HG03342 (cell line): ENCODE results near the gene SPTBN5.
A peak's percentile ranks its signal among the peaks of the same experiment; 100 is the strongest.

Experiments used
- ATAC-seq: cut with Tn5 transposase; IDR thresholded peaks from one replicate; pipeline ENCODE4 v1.9.1; 2021; ENCODE audit warnings: mild to moderate bottlenecking, moderate library complexity; ENCODE audit not compliant: unreplicated experiment

Gene SPTBN5

DNA sequence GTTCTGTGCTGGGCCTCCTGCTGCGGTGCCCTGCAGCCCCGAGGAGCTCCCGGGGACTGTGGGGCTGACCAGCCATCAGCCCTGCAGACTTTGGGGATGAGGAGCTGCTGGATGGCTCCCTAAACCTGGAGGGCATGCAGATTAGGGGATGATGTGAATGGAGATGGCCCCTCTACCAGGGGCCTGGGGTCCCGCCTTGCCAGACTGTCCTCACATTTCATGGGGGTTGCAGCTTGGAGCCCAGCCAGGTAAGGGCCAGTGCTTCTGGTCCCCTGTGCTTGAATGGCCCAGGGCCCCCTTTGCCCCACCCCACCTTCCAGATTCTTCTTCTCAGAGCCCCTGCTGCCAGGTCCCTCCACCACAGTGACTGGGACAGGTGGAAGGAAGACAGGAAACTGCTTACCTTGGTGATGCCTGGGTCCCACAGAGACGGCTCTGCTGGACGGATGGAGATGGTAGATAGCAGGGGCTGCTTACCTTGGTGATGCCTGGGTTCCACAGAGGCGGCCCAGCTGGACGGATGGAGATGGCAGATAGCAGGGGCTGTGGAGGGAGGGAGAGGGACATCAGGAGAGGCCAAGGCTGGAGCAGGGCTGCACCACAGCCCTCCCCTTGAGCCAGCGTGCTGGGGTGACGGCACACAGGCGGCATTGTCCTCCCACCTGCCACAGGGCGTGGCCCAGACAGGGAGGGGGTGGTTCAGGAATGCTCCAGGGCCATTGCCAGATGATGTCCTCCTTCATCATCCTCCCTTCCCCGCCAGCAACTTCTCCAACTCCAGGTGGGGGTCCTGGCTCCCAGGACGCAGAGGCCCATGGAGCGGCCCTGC is at the start of gene SPTBN5:
Gene SPTBN5 (minus strand): TSS at position 632 of the 829 bp plus-strand sequence. CDS start 556 bp downstream, at position 76.
- ATAC-seq: no peak

DNA sequence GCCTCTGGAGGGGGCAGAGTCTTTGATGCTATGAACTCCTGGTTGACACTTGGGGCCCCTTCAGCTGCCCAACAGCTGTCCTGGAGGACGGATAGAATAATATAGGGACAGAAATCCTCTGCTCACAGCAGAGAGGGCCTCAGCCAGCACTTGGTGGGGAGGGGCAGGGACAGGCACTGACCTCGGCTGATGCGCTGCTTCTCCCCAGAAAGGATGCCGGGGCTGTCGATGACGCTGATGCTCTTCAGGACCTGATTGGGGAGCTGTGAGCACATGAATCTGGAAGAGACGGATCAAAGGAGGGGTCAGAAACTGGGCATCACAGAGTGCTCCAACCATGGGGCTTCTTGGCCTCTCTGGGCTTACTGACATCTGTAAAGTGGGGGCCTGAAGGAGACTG is 49.0 kb upstream of the SPTBN5 start:
- ATAC-seq: no peak

DNA sequence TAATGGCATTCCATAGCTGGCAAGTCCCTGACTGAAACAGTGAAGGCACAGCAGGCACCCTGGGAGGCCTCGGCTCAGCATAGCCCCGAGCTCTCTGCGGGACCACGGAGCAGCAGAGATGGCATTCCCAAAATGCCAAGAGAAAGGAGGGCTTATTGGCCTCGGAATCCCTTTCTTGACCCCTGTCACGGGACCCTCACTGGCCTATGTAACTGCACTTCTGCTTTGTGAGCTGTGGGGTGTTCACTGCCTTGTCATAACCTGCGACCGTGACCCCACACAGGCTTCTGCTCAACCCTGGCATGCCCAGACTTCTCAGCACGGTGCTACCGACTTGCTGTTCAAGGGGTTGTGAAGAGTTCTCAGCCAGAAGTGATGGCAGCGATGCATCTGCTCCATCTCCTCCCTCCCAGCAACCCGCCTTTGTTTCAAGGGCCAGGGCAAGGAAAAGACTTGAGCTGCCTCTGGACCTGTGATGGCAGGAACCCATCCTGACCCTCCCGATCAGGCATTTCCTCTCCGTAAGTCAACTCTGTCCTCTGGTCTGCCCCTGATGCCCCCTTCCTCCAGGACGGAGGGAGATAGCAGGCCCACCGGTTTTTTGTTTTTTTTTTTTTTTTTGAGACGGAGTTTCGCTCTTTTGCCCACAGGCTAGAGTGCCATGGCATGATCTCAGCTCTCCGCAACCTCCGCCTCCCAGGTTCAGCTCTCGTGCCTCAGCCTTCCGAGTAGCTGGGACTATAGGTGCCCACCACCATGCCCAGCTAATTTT is 48.0 kb upstream of the SPTBN5 start:
- ATAC-seq: no peak

DNA sequence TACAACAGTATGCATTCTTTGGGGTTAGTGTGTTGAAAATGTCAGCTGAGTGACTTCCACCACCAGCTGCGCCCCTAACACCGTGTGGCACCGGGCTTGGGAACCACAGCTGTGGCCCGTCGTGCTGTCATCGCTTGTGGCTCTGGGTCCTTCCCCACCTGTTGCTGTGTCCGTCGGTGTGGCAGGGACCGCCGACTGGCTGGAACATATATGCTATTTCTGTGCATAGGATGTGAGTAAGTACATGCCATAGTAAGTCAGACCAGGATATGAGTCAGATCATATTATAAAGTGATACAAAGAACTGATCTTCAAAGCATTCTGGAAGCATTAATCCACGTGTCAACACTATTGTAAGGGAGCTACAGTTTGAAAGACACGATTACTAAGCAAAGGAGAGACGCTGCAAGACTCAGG is 46.6 kb upstream of the SPTBN5 start:
- ATAC-seq: no peak

DNA sequence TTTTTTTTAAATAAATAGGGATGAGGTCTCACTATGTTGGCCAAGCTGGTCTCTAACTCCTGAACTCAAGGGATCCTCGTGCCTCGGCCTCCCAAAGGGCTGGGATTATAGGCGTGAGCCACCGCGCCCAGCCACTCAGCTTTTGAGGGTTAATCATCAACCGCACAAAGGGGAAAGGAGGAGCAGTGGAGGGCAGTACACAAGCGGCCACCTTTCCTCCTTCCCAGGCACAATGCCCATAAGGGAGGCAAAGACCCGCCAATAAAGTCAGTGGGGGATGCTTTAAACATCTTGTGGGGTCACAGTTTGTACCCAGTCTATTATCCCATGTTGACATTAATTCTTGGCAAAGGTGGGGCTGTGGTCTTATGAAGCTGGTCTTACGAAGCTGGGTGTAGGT is 46.1 kb upstream of the SPTBN5 start:
- no peak for ATAC-seq

DNA sequence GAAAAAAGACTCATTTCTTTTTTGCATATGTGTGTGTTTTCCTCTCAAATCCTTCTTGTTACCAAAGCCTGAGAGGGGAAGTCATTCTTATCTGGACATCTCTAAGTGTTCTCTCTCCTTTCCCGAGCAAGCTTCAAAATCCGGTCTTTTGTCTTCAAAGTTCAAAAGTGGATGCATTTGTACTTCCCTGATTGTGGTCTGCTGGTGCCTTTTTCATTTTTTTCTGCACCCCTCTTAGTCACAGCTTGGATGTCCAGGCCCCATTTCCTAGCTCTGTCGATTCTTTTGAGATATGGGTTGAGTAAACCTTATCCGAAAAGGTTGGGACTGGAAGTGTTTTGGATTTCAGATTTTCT is 43.7 kb upstream of the SPTBN5 start:
- ATAC-seq: no peak

DNA sequence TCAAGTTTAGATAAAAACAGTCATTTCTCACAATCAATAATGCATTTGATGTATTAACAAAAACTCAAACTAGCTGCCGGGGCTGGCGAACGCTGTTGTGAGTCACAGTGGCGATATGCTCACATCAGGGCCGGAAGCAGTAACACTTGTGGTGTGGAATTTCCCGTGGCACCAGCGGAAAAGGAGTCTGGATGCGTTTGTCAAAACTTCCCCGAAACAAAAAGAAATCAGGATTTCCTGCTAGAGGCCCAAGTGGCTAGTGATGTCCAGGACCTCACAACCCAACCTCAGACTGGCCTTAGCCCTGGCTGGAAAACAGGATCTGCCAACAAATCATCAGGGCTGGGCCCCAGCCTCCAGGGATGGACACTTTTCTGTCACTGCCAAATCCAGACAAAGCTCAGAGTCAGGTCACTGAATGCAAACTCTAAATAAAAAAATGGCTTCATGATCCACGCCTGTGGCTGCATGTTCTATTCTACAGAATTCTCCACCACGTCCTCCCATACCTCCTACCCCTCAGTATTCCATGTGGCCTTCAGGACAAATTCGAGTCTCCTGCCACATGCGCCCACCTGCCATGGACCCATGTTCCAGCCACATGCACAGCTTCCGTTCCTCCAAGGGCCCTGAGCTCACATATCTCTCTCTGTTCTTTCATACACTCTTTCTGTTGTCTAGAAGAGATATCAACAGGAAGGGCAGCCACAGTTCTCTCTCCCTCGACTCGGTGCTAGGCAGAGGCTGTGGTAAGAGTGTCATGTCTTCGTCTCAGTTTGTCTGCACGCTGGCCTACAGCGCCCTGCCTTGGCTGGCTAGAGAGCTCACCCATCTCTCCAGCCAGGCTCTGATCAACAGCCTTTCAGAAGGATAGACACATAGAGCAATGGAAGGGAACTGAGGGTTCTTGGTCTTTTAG is 43.1 kb upstream of the SPTBN5 start:
- ATAC-seq: no peak

DNA sequence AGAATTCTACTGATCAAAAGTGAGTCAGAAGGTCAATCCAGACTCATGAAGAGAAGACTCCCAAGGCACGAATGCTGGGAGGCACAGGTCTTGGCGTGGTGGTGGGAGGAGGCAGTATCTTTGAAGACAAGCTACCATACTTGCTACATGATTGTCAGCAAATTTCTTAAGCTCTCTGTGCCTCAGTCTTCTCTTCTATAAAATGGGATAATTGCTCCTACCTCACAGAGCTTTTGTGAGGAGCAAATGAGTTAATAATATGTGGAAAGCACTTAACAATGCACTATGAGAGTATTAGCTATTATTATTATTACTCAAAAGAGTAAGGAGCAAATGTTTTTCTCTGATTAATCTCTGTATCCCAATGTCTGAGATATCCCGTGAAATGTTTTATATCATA is 42.3 kb upstream of the SPTBN5 start:
- no peak for ATAC-seq

DNA sequence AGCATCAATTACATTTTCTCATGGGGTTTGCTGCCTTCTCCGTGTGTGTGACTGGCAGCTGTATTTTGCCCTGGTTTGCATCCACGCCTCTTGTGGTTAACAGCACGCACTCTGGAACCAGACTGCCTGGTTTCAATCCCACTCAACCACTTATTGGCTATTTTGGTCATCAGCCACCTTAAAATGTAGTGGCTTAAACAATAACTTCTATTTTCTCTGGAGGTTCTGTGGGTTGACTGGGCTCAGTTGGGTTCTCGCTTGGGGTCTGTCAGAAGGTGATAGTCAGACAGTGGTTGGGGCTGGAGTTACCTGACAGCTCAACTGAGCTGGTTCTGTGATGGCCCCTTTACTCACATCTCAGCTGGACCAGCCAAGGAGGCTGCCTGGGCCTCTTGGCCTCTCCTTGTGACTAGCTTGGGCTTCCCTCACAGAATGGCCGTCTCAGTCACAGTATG is 41.7 kb upstream of the SPTBN5 start:
- no peak for ATAC-seq

DNA sequence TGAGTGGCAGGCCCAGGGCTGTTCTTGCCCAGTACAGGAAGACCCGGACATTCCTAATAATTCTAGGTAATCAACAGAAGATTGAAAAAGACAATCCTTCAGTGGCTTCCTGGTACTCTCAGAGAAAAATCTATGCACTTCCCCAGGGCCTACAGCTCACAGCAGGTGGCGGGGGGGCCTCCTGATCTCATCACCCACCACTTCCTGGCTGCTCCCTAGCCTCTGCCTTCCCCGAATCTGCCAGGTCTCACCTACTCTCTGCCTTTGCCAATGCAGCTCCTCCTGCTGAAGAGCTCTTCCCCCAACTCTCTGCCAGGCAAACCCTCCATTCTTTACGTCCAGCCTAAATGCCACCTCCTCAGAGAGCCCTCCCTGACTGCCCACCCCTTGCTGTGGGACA is 41.0 kb upstream of the SPTBN5 start:
- ATAC-seq: no peak

DNA sequence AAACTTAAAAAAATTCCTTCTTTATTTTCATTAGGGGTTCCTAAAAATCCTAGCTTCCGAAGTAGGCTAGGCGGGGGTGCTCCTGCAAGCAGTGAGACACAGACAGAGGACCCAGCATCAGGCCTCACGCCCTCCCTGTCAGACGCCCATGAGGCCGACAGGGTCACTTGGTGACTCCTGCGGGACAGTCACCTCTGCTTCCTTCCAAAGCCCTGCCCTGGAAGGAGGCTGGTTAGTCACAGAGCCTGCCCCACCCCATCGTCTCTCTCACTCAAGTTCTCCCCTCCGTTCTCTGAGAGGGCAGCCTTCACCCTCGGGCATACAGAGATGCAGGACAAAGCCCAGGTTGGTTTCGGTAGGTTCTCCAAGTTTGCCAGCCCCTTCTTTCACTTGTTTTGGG is 39.9 kb upstream of the SPTBN5 start:
- no peak for ATAC-seq

DNA sequence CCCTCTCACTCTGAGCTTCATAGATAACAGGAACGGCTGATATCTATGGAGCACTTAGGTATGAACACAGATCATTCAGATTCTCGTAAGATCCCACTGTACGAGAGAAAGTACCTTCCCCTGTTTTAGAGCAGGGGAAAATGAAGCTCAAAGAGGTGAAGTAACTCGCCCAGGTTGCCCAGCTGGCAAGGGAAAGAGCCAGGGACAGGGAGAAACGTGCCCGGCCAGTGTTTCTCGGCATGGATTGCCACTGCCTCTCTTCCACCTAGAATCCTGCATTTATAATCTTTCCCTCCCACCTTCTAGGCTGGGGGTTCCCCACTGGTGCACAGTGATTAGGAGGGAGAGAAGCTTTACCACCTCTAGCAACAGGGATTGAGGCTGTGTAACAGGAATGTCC is 39.5 kb upstream of the SPTBN5 start:
- no peak for ATAC-seq

DNA sequence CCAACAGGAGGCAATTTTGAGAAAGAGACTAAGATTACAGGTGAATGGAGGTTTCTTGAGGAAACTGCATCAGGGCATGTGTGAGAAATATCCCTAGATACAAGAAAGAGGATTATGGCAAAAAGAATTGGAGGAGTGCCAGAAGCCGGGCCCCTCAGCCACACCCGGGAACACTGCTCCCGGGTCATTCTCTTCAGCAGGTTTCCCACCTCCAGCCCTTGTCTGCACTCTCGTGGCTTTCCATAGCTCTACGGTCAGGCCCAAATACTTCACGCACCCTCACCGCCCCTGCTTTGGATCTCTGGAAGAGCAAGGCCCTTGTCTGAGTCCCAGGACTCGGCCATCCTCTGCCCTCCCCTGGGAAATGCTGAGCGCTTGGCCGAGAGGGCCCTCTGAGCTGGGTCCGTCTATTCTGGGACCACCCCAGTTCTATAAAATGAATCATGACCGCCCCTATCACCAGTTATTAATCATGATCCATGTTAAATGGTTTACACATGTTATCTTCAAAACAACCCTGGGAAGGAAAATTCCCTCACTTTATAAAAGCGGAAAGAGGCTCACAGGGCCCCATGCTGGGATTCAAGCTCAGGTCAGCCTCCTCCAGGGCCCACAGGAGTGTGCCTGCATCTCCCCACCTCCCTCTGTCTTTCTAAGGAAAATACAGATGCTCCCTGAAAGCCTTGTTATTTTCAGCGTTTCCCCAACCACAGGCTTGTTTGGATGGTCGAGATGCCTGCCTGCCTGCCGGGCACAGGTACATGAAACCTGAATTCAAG is 38.8 kb upstream of the SPTBN5 start:
- ATAC-seq: no peak

DNA sequence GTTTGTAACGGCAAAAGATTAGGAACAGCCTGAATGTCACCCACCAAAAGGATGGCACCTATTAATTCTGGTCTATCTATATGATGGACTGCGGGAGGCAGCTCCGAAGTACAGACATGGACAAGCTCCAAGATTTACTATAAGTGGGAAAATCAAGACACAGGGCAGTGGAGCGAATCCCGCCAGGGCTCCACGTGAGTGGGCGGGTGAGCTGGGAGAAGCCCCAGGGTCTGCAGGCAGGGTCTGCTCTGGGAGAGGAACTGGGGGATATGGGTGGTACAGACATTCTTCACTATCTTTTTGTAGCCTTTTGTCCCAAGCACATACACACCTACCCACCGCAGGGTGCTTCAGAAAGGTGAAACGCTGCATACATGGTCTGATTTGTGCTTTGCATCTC is 38.2 kb upstream of the SPTBN5 start:
- no peak for ATAC-seq

DNA sequence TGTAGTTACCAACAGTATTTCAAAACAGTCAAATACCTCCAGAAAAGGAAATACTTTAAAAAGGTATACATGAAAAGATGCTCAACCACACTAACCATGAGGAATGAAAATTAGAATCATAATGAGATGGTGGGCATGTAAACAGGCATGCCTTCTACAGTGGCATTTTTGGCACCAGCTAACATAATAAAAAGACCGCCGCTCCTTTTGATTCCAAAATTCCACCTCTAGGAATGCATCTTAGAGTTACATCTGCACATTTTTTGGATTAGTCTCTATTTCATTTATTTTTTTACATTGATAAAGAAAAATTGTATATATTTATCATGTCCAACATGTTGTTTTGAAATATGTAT is 37.0 kb upstream of the SPTBN5 start:
- no peak for ATAC-seq

DNA sequence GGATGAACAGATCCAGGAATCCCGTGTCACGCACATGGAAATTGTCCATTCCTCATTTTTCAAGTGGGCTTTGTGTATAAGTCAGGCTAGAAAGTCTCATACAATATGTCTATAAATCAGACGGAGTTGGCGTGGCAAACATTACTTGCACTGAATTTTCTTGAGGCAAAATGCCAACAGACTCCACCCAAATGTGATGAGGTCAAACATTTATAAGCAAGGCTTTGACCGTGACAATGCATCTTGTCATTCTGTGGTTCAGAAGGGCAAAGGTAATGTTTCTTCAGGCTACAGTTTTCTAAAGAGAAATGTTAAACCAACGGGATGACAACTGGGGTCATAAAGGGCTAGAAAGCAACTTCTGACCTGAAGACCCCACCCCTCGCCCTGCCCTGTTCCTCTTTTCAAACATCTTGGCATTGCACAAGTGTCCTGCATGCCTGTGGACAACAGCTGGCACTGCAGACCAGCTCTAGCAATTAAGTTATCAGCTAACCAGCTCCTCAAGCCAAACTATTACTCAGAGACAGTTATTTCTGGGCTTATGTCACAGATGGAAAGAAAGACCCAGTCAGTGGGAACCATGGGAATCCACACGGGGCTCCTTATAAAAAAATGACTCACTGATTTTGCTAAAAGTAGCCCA is 36.5 kb upstream of the SPTBN5 start:
- ATAC-seq: no peak

DNA sequence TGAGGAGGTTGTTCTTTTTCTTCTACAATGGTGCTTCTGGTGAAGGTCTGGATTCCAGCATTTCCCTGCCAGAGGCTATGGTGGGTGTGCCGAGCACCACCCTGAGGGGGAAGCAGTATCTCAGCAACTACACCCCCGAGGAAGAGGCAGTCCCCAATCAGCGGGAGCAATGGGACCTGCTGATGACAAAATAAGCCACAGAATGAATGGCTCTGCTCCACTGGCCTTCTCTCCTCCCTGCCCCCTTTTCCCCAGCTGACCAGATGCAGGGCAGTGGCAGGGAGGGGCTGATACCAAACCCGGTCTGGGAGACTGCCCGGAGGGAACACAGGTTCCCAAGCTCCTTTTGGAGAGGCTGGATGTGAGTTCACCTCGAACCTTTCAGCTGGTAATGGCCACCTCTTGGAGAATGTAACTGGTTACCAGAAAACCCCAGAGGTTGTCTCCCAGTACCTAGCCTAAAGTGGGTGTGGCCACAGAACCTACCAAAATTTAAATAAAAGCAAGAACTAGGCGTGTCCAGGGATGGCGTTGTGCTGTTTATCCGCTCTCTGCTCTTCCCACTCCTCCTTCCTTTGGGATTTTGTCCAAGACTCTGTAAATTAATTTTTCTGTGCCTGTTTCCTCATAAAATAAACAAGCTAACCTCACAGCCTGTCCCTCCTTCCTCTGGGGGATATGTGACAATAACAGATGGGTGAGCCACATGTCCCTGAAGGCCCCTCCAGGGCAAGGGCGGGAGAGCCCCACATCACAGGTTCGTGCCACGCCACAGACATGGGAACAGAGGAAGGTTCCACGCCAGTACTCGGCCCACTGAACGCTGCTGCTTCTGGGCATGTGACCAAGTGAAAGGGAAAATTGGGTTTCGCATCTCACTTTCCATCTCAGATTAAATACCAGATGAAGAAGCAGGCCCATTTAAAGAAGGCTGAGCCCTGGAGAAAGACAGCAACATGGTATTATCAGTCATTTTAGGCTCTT is 35.1 kb upstream of the SPTBN5 start:
- peak; percentile 73 for ATAC-seq

DNA sequence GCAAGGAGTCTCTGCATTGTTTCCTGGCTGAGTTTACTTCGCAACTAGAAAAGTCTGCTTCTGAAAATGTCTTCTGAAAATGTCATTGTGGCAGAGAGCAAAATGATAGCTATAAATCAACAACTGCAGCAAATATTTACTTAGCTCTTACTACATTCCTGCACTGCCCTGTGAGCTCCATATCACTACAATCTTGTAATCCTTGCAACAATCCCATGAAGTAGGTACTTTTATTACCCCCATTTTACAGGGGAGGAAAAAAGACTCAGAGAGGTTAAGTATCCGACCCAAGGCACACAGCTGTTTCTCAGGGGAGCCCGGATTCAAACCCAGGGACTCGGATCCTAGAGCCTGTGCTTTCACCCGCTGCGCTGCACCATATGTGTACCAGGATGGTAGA is 34.2 kb upstream of the SPTBN5 start:
- ATAC-seq: no peak

DNA sequence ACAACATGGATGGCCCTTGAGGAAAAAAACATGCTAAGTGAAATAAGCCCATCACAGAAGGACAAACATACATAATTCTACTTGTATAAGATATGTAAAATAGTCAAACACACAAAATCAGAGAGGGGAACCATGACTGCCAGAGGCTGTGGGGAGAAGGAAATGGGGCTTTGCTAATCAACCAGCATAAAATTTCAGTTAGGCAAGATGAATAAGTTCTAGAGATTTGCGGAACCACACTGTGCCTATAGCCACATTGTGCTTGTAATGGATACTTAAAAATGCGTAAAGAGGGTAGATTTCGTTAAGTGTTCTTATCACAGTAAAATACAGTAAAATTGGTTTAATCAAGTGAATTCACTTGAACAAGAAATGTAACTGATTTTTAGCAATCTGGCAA is 33.7 kb upstream of the SPTBN5 start:
- no peak for ATAC-seq
